ENCODE data around the gene CAND2. TPM values are rescaled to one million over a fixed set of nuclear protein-coding genes. Genes with fewer than 3 reads are reported as not detected.

CAND2 gene
- total RNA-seq, 2 experiments from 2014 or later = 2.5 to 2.7 TPM

- intact Hi-C loops (cut with micrococcal nuclease) = no loop called here
- H3K4me1 Mint-ChIP-seq (ENCODE audit: low read depth) = no peaks in the 10 kb centered on the region
- no peak overlapping the region for H3K4me3 Mint-ChIP-seq
- H3K36me3 Mint-ChIP-seq (ENCODE audit: low read depth) = no peaks in the 10 kb centered on the region
- peaks cover 8% of the 10 kb centered on the region for H3K9me3 Mint-ChIP-seq
- no peak overlapping the region for H3K27ac Mint-ChIP-seq
- no peak for DNase-seq
- H3K27me3 Mint-ChIP-seq (ENCODE audit: low read depth) = peaks cover 3% of the 10 kb centered on the region
- CTCF ChIA-PET = interaction anchor here (0.6 to 1.1 kb wide), 2 partner anchors 20 to 31 kb away, joined by 3 read pairs; partner anchors contain the start of gene RPL32
Observed at GRCh38 chr3:12861611-12862010, 65.1 kb downstream of the CAND2 start.

- intact Hi-C loops (cut with micrococcal nuclease) = no loop called here
- Mint-ChIP-seq H3K9me3 (peaks cover 8% of the 10 kb centered on the region), H3K27me3 (ENCODE audit: low read depth) (peaks cover 4% of the 10 kb centered on the region)
Observed at GRCh38 chr3:12862387-12862786, 65.9 kb downstream of the CAND2 start.

DNA sequence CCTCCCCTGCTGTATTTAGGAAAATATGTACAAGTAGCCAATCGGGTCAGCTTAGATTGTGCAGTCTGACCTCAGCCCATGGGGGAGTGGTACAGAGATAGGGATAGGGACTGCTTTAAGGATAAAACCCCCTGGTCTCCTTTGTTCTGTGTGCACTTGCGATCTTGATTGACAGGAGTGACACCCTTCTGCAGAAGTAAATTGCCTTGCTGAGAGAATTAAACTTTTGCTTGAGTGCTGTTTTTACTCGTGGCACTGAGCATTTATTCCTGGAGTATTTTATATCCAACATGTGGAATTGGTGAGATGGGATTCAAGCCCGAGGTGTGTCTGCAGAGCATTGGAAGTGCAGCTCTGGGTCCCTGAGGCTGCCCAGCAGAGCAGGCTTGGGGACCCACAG, 68.8 kb downstream of the CAND2 start:
- no peak overlapping the region for H3K4me3 Mint-ChIP-seq
- no peaks in the 10 kb centered on the region for H3K36me3 Mint-ChIP-seq (ENCODE audit: low read depth)
- CTCF ChIA-PET = interaction anchor here (0.7 to 0.8 kb wide), 2 partner anchors 13 to 26 kb away, joined by 4 to 6 read pairs; no protein-coding TSS in a partner anchor
- peaks cover 16% of the 10 kb centered on the region for H3K27me3 Mint-ChIP-seq (ENCODE audit: low read depth)
- peaks cover 8% of the 10 kb centered on the region for H3K9me3 Mint-ChIP-seq
- intact Hi-C loops (cut with micrococcal nuclease) = loop anchor here (5.0 kb wide), 1 partner anchor 587 kb away; no protein-coding TSS in a partner anchor
- no peak for DNase-seq
- peaks cover 7% of the 10 kb centered on the region for H3K4me1 Mint-ChIP-seq (ENCODE audit: low read depth)
- H3K27ac Mint-ChIP-seq = no peak overlapping the region

More at GRCh38 chr3:12862387-12862786, 65.9 kb downstream of the CAND2 start:
- DNase-seq = no peak
- CTCF ChIA-PET = interaction anchor here (0.6 to 1.2 kb wide), 3 partner anchors 21 to 30 kb away, joined by 3 to 5 read pairs (median 3); partner anchors contain the start of gene RPL32
- no peak overlapping the region for H3K27ac Mint-ChIP-seq
- H3K4me3 Mint-ChIP-seq = no peak overlapping the region
- no peaks in the 10 kb centered on the region for H3K4me1 Mint-ChIP-seq (ENCODE audit: low read depth)
- H3K36me3 Mint-ChIP-seq (ENCODE audit: low read depth) = no peaks in the 10 kb centered on the region

- no peak for DNase-seq
- Mint-ChIP-seq H3K4me1 (ENCODE audit: low read depth) (peaks cover 7% of the 10 kb centered on the region), H3K27me3 (ENCODE audit: low read depth) (peaks cover 16% of the 10 kb centered on the region), H3K9me3 (peaks cover 8% of the 10 kb centered on the region), H3K36me3 (ENCODE audit: low read depth) (no peaks in the 10 kb centered on the region), H3K4me3 (no peak overlapping the region), H3K27ac (no peak overlapping the region)
- CTCF ChIA-PET = interaction anchor here (5.3 kb wide), 1 partner anchor 25 kb away, joined by 52 read pairs; no protein-coding TSS in a partner anchor
- intact Hi-C loops (cut with micrococcal nuclease) = loop anchor here (5.0 kb wide), 1 partner anchor 585 kb away; no protein-coding TSS in a partner anchor
Observed at GRCh38 chr3:12866836-12867235, 70.4 kb downstream of the CAND2 start.

DNA sequence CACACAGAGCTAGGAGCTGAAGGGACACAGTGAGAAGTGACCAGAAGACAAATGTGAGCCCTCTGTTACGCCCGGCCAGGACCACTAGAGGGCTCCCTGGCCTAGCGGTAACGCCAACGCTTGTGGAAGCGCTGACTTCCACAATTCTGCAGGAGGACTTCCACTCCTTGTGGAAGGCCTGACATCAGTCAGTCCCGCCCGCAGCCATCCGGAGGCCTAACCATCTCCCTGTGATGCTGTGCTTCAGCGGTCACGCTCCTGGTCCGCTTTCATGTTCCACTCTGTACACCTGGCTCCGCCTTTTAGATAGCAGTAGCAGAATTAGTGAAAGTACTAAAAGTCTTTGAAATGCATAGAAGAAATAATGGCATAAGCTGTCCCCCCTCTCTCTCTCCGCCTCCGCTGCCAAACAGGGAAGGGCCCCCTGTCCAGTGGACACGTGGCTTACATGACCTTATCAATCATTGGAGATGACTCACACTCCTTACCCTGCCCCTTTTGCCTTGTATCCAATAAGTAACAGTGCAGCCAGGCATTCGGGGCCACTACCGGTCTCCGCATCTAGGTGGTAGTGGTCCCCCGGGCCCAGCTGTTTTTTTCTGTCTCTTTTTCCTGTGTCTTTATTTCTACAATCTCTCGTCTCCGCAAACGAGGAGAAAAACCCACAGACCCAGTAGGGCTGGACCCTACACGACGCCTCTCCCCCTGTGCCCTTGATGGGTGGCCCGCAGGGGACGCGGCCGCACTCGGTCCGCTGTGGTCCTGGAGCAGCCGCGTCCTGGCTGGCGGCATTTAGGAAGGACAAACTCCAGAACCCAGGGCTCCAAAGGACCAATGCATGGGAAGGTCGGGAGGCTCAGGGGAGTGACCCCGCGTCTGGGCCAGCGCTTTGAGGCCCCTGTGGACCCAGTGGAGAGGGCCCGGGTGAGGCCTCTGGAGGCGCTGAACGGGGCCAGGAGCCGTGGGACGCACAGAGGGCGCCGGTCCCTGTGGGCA, 71.9 kb downstream of the CAND2 start:
- CTCF ChIA-PET = interaction anchor here (0.8 to 5.3 kb wide), 12 partner anchors 10 to 121 kb away, joined by 3 to 52 read pairs (median 4); partner anchors contain the start of gene RPL32
- Mint-ChIP-seq H3K9me3 (peaks cover 8% of the 10 kb centered on the region), H3K27ac (no peak overlapping the region), H3K36me3 (ENCODE audit: low read depth) (no peaks in the 10 kb centered on the region), H3K4me3 (peak overlapping the region; percentile 67), H3K4me1 (ENCODE audit: low read depth) (peaks cover 7% of the 10 kb centered on the region), H3K27me3 (ENCODE audit: low read depth) (peaks cover 16% of the 10 kb centered on the region)
- intact Hi-C loops (cut with micrococcal nuclease) = loop anchor here (1.0 to 5.0 kb wide), 4 partner anchors 24 to 584 kb away; no protein-coding TSS in a partner anchor
- DNase-seq = peak; percentile 71

DNA sequence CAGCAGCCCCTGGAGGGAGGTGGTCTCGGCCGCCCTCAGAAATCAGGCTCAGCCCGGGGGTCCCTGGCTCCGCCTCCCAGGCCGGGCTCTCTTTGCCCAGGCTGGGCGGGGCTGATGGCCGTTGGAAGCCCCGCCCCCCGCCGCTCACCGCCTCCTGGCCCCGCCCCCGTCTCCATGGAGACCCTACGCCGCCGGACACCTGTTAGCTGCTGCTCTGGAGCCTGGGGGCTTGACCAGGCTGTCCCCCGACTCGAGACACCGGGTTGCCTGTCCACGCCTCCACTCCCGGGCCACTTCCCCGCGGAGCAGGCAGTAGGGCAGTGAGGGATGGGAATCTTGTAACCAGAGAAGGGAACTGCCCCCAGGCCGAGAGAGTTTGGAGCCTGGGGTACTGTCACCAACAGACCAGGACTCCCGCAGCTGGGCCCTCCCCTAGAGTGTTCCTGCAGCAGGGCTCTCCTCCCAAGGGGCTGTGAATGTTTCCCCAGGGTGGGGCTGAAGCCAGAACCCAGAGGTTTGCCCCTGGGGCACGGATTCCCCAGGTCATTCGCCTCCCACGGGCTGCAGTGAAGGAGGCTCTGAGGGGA, 72.6 kb downstream of the CAND2 start:
- Mint-ChIP-seq H3K36me3 (ENCODE audit: low read depth) (no peaks in the 10 kb centered on the region), H3K4me3 (peak overlapping the region; percentile 5), H3K9me3 (peaks cover 8% of the 10 kb centered on the region), H3K4me1 (ENCODE audit: low read depth) (peaks cover 7% of the 10 kb centered on the region), H3K27ac (no peak overlapping the region), H3K27me3 (ENCODE audit: low read depth) (peaks cover 16% of the 10 kb centered on the region)
- intact Hi-C loops (cut with micrococcal nuclease) = loop anchor here (5.0 kb wide), 1 partner anchor 583 kb away; no protein-coding TSS in a partner anchor
- DNase-seq = peak; percentile 42
- CTCF ChIA-PET = interaction anchor here (1.4 to 5.3 kb wide), 4 partner anchors 22 to 115 kb away, joined by 3 to 52 read pairs (median 6); no protein-coding TSS in a partner anchor

DNA sequence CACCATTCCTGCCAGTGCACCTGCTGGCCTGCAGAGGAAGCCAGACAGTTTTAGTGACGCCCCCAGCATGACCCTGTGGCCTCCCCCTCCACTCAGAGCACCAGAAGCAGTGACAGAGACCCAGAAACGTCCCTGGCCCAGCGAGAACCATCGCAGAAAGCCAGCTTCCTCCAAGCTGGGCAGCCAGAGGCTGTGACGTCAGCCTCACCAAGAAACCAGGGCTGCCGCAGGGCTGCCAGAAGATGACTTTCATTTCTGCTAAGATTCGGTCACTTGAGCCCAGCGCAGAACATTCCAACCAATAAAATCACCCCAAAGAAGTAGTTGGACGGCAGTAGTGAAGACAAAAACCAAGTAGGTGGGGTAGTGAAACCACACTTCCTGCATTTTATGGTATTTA, 74.5 kb downstream of the CAND2 start:
- Mint-ChIP-seq H3K36me3 (ENCODE audit: low read depth) (no peaks in the 10 kb centered on the region), H3K27ac (no peak overlapping the region), H3K27me3 (ENCODE audit: low read depth) (peaks cover 19% of the 10 kb centered on the region), H3K4me1 (ENCODE audit: low read depth) (peaks cover 7% of the 10 kb centered on the region), H3K9me3 (no peaks in the 10 kb centered on the region), H3K4me3 (no peak overlapping the region)
- intact Hi-C loops (cut with micrococcal nuclease) = no loop called here
- CTCF ChIA-PET = interaction anchor here (5.3 kb wide), 1 partner anchor 20 kb away, joined by 52 read pairs; no protein-coding TSS in a partner anchor
- no peak for DNase-seq

DNA sequence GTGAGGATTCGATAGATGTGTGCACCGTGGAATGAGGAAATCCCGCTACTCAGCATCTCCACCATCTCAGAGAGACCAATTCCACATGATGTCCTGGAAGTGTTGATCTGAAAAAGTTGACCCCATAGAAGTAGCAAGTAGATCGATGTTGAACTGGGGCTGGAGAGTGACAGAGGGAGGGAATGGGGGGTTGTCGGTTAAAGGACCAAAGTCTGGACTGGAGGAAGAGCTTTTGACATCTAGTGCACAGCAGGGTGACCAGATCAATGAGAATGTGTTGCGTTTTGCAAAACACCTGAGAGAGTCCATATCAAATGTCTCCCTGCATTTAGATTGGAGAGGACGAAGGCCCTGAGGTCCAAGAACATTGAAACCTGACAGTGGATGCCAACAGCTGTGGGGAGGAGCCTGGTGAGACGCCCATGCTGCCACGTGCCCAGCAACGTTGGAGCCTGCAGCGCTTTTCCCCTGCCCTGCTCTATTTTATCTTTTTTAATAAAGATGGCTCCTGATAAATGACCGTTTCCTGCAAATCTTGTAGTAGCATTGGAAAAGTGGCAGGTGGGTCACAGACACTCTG, 75.0 kb downstream of the CAND2 start:
- CTCF ChIA-PET = interaction anchor here (5.3 kb wide), 1 partner anchor 20 kb away, joined by 52 read pairs; no protein-coding TSS in a partner anchor
- DNase-seq = no peak
- Mint-ChIP-seq H3K4me1 (ENCODE audit: low read depth) (peaks cover 7% of the 10 kb centered on the region), H3K4me3 (no peak overlapping the region), H3K27me3 (ENCODE audit: low read depth) (peaks cover 19% of the 10 kb centered on the region), H3K36me3 (ENCODE audit: low read depth) (no peaks in the 10 kb centered on the region), H3K27ac (no peak overlapping the region), H3K9me3 (no peaks in the 10 kb centered on the region)
- intact Hi-C loops (cut with micrococcal nuclease) = no loop called here

GRCh38 chr3:12875857-12876836, 79.7 kb downstream of the CAND2 start:
- Mint-ChIP-seq H3K36me3 (ENCODE audit: low read depth) (no peaks in the 10 kb centered on the region), H3K4me1 (ENCODE audit: low read depth) (no peaks in the 10 kb centered on the region), H3K9me3 (no peaks in the 10 kb centered on the region), H3K27me3 (ENCODE audit: low read depth) (peaks cover 5% of the 10 kb centered on the region), H3K27ac (no peak overlapping the region), H3K4me3 (no peak overlapping the region)
- DNase-seq = no peak
- CTCF ChIA-PET = interaction anchor here (0.5 to 2.4 kb wide), 4 partner anchors 13 to 109 kb away, joined by 3 to 12 read pairs (median 4); no protein-coding TSS in a partner anchor
- intact Hi-C loops (cut with micrococcal nuclease) = no loop called here

DNA sequence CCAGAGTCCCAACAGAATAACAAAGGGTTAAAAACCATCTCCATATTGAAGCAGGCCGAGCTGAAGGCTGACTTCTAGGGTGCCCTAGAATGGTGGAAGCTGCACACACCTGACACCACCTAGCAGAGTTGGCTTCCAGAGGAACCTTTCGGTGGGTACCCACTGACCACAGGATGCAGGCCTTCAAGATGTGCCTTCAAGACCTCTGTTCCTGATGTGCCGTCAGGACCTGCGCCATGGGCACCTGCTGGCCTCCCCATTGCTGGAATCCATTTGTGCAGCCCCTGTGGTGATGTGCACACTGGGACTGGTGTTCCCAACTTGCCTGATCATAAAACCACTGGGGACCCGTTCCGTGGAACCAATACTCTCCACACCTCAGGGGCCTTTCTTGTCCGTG, 80.6 kb downstream of the CAND2 start:
- Mint-ChIP-seq H3K4me1 (ENCODE audit: low read depth) (no peaks in the 10 kb centered on the region), H3K9me3 (no peaks in the 10 kb centered on the region), H3K27me3 (ENCODE audit: low read depth) (peaks cover 5% of the 10 kb centered on the region), H3K27ac (no peak overlapping the region), H3K36me3 (ENCODE audit: low read depth) (no peaks in the 10 kb centered on the region), H3K4me3 (no peak overlapping the region)
- intact Hi-C loops (cut with micrococcal nuclease) = no loop called here
- no peak for DNase-seq
- CTCF ChIA-PET = interaction anchor here (1.7 to 2.4 kb wide), 2 partner anchors 14 to 67 kb away, joined by 4 to 12 read pairs; no protein-coding TSS in a partner anchor

DNA sequence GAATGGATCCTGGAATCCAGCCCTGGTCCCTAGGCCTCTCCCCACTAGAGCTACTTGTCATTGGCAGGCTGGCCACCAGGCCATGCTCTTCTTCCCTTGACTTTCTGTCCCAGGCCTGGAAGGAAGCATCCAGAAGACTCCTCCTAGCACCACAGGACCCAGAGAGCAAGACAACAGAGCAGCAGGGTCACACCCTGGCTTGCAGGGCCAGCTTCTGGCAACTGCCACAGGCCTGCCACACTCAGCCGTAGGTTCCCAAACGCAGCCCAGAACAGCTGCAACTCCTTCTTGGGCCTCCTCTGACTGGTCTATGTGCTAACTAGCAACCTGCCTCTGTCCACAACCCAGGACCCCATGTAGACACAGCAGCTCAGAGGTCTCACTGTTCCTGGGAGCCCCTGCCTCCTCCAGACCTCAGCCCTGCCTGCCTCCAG, 81.7 kb downstream of the CAND2 start:
- H3K9me3 Mint-ChIP-seq = no peaks in the 10 kb centered on the region
- CTCF ChIA-PET = interaction anchor here (1.1 to 2.4 kb wide), 4 partner anchors 10 to 68 kb away, joined by 3 to 12 read pairs (median 4); no protein-coding TSS in a partner anchor
- intact Hi-C loops (cut with micrococcal nuclease) = no loop called here
- DNase-seq = no peak
- H3K4me3 Mint-ChIP-seq = no peak overlapping the region
- no peaks in the 10 kb centered on the region for H3K4me1 Mint-ChIP-seq (ENCODE audit: low read depth)
- H3K27ac Mint-ChIP-seq = no peak overlapping the region
- H3K36me3 Mint-ChIP-seq (ENCODE audit: low read depth) = no peaks in the 10 kb centered on the region
- H3K27me3 Mint-ChIP-seq (ENCODE audit: low read depth) = peaks cover 5% of the 10 kb centered on the region
